Astrocyte of the cerebellum (primary cell): ENCODE data around the gene HJURP.

Experiments used
- DNase-seq: peaks from one replicate; pipeline ENCODE4 v3.0.0-alpha.2; 2011; ENCODE audit warnings: low read depth
- H3K4me3 ChIP-seq: 2 replicates; pipeline ENCODE4 v1.5.1; 2011; ENCODE audit warnings: mild to moderate bottlenecking, low read depth, low read length, moderate library complexity
- CTCF ChIP-seq: IDR thresholded peaks from 2 replicates; pipeline ENCODE4 v1.5.1; 2012; ENCODE audit warnings: low read length, low read depth, moderate library complexity, mild to moderate bottlenecking; ENCODE audit errors: missing control alignments
- in situ Hi-C: cut with HindIII; loops from 2 replicates; pipeline ENCODE4 v1.10.0; 2017; ENCODE audit warnings: low sequenced_read_pairs

Gene HJURP

DNA sequence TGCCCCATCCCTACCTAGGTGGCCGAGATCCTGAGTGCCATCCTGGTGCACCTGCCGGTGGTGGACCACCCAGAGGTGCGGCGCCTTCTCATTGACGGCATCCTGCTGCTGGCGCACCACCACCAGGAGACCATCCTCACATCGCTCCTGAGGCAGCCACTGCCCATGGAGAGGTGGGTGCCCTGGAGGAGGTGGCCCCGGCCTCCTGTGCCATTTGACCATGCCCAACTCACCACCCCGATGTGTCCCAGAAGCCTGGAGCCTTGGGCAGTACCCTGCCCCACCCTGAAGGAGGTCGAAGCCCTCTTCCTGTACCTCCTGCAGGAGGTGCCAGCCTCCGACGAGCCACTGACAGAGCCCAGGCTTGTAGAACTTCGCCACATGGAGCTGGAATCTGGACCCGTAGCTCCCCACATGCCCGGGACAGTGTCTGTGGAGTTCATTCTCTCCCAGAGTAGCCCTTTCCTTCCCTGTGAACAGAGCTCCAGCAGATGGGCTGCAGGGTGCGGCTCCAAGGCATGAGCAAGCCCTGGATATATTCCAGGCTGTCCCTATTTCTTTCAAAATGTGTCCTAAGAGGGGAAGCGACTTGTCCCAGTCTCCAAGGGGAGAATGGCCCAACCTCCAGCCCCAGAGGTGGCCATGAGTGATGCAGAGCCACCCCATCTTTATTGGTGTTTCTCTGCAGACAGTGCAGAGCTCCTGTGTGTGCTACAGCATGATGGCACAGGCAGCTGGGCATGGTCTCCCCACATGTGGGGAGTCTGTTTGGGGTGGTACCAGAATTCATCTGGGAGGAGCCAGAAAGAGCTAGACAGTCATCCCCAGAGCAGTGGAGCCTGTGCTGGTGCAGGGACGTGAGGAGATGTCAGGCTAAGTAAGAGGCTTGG lies 34.2 kb downstream of the HJURP start:
- in situ Hi-C loops: no loop called here
- no peak for DNase-seq
- no peak overlapping the region for H3K4me3 ChIP-seq
- TF ChIP-seq CTCF: no peak

GRCh38 chr2:233818639-233819621 lies 35.4 kb downstream of the HJURP start:
- no peak for TF ChIP-seq CTCF
- no peak overlapping the region for H3K4me3 ChIP-seq
- in situ Hi-C loops: no loop called here
- DNase-seq: no peak

DNA sequence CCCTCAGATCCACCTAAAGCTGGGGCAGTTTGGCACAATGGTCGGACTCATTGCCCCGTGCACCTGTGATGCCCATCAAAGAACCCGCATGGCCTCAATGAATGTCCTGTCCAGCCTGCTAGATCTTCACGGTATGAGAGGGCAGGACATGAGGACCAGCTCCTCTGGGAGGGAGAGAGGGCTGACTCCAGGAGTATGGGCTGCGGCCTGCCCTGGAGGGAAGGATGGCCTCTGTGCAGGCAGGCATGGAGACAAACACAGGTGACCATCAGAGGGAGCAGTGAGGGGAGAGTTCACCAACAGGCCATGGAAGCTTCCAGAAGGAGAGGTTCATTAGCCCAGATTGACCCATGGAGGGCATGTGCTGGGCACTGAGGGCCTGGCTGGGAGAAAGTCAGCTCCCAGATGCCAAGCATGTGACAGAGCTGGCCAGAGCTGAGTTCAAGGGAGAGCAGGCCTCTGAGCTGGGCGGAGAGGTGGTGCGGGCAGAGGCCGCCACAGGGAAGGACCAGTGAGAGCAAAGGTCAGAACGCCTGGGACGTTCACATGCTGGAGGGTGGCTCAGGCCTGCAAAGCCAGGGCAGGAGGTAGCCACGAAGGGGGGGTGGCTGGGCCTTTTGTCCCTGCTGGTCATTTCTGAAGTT lies 36.2 kb downstream of the HJURP start:
- no peak overlapping the region for H3K4me3 ChIP-seq
- in situ Hi-C loops: no loop called here
- no peak for DNase-seq
- no peak for TF ChIP-seq CTCF

DNA sequence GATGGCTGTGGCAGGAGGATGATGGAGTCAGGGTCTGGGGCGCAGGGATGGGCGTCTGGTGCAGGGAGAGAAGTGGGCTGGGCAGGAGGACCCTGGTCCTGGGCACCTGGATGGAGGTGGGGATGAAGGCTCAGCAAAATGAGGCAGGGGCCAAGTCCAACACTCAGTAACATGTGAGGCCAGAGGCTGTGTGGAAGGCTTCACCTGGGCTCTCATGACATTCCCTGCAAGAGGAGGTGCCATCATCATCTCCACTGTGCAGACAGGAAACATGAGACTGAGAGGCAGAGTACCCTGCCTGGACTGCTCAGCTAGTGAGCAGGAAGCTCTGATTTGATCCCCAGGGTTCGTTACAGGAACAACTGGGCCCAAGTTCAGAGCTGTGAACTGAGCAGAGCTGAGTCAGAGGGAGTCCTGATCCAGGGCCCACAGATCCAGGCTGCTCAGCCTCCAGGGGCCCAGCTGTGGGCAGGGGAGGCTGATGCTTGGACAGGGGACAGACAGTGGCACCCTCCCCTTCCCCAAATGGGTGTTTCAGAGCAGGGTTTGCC lies 36.9 kb downstream of the HJURP start:
- no peak for DNase-seq
- in situ Hi-C loops: no loop called here
- H3K4me3 ChIP-seq: no peak overlapping the region
- no peak for TF ChIP-seq CTCF

- no peak overlapping the region for H3K4me3 ChIP-seq
- in situ Hi-C loops: no loop called here
- no peak for DNase-seq
- no peak for TF ChIP-seq CTCF
Observed at GRCh38 chr2:233816771-233817170, 37.6 kb downstream of the HJURP start.

GRCh38 chr2:233816334-233816733 lies 38.0 kb downstream of the HJURP start:
- TF ChIP-seq CTCF: no peak
- H3K4me3 ChIP-seq: no peak overlapping the region
- no peak for DNase-seq
- in situ Hi-C loops: no loop called here
